ENCODE measurements around the gene FAM90A1.
"Not testable (repeated sequence)": the region's sequence is repeated elsewhere in the genome, so short reads cannot be mapped to it uniquely, and the experiment has no call there.

The FAM90A1 gene

GRCh38 chr12:8172911-8173310 lies 54.5 kb downstream of the FAM90A1 start:
- not testable (repeated sequence) for DNase-seq (ENCODE audit: low read depth)

Measured in stromal cell of bone marrow (primary cell).